Suppressor macrophage treated with lipopolysaccharide for 4 hours (primary cell): ENCODE data around the gene VIPR2.
"Not testable (repeated sequence)": the region's sequence is repeated elsewhere in the genome, so short reads cannot be mapped to it uniquely, and the experiment has no call there.

Experiments
- DNase-seq: peaks from one replicate; pipeline ENCODE4 v3.0.0-alpha.2; 2020

VIPR2 gene

DNA sequence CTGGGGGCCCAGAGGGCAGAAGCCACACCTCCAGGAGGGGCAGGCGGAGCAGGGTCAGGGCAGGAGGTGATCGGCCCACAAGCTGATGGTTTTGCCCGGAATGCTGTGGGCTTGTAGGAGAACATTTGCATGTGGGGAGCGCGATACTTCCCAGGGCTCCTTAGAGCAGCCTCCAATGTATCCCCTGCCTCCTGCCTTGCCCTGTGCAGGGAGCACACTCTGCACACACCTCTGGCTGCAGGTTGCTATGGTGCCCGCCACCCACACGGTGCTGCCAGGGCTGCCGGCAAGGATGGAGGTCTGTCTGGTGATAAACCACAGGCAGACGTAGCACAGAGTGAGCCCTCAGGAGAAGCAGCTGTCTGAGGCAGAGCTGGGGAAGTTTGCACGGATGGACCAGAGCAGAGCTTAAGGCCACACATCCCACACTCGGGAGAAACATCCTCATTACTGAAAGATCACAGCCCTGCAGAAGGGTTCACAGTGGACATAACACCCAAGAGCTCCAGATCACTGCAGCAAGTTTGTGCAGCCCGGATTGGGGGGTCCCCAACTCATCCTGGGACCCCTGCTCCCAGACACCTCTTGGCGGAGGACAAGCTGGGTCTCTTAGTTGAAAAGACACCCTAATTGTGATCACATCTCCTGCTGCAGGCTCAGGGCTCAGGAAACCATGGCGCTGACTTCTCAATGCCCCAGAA, 41.8 kb downstream of the VIPR2 start:
- DNase-seq = no peak

DNA sequence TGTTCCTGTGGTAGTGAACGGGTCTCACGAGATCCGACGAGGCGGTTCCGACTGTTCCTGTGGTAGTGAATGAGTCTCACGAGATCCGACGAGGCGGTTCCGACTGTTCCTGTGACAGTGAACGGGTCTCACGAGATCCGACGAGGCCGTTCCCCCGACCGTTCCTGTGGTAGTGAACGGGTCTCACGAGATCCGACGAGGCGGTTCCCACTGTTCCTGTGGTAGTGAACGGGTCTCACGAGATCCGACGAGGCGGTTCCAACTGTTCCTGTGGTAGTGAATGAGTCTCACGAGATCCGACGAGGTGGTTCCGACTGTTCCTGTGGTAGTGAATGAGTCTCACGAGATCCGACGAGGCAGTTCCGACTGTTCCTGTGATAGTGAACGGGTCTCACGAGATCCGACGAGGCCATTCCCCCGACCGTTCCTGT, 43.0 kb downstream of the VIPR2 start:
- not testable (repeated sequence) for DNase-seq

DNA sequence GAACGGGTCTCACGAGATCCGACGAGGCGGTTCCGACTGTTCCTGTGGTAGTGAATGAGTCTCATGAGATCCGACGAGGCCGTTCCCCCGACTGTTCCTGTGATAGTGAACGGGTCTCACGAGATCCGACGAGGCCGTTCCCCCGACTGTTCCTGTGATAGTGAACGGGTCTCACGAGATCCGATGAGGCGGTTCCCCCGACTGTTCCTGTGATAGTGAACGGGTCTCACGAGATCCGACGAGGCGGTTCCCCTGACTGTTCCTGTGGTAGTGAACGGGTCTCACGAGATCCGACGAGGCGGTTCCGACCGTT, 43.6 kb downstream of the VIPR2 start:
- not testable (repeated sequence) for DNase-seq

DNA sequence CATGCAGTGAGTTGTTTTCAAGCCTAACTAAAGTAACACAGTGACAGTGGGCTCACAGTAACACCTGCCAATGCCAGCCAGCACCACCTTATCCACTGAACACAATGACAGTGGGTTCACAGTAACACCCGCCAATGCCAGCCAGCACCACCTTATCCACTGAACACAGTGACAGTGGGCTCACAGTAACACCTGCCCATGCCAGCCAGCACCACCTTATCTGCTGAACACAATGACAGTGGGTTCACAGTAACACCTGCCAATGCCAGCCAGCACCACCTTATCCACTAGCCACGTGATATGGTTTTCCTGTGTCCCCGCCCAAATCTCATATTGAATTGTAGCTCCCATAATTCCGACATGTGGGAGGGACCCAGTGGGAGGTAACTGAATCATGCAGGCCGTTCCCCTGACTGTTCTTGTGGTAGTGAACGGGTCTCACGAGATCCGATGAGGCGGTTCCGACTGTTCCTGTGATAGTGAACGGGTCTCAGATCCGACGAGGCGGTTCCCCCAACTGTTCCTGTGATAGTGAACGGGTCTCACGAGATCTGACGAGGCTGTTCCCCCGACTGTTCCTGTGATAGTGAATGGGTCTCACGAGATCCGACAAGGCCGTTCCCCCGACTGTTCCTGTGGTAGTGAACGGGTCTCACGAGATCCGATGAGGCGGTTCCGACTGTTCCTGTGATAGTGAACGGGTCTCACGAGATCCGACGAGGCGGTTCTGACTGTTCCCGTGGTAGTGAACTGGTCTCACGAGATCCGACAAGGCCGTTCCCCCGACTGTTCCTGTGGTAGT, 44.2 kb downstream of the VIPR2 start:
- not testable (repeated sequence) for DNase-seq

DNA sequence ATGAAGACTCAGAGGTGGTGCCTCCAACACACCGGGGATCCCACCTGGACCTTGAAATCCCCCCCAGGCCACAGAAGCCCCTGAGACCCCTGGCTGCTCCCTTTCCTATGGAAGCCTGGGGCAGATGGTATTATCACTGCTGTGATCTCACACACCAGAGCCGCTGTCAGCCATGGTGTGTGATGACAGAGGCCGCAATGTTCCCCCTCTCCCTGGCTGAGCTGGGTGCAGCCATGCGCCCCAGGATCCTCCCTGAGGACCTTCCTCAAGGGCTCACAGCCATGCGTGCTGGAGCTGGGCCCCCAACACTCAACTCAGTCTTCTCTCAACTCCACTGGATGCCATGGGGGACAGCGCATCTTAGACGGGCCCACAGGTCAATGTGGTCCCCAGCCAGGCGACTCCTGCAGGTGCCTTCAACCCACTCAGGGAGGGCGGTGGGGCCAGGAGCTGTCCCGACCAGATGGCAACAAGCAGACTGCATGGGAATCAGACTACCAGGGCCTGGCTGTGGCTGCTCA, 44.9 kb downstream of the VIPR2 start:
- no peak for DNase-seq

DNA sequence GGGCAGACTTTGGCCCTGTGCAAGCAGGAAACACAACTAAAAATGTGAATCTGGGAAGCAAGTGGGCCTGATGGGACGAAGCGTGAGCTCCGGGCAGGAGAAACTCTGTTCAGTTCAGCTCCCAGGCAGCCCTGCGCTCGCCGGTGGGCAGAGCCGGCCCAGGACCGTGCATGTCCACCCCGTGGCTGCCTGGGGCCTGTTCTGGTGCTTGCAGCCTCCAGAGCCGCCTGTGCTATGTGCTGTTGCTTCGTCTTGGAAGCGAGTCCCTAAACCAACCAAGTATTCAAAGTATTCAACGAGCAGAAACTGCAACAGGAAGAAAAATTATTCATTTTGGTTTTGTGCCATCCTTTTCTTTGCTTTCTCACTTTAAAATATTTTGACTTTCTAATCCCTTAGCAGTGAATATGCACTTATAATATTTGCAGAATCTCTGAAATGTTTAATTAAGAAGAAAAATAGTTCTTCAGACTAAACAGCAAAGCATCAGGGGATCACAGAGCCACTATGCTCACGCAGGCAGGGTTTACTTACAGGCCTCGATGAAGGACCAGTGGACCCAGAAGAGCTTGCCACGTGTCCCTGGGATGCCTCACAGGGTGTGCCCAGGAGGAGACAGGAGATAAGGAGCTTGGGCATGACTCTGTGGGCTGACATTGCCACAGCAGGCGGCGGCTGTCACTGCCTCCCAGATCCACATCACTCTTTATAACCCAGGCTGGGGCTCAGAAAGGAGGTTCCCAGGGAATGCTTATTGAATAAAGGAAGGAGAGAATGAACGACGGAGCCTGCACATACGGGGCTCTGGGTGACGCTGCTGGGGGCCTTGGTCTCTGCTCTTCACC, 45.6 kb downstream of the VIPR2 start:
- DNase-seq = no peak

DNA sequence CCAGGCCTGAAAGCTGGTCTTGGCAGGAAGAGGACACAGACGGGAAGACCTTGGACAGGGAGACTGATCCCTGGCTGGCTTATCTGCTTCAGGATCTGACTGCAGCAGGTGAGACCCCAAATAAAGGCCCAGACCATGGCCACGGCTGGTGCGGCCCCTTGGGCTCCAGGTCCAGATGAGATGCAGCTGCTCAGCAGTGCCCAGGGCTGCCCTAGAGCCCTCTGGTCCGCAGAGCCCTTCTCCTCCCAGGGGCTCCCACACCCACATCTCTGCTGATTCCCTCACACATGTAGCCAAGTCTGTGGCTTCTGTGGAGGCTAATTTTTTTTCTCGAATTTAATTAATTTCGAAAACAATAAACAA, 46.3 kb downstream of the VIPR2 start:
- DNase-seq = no peak

DNA sequence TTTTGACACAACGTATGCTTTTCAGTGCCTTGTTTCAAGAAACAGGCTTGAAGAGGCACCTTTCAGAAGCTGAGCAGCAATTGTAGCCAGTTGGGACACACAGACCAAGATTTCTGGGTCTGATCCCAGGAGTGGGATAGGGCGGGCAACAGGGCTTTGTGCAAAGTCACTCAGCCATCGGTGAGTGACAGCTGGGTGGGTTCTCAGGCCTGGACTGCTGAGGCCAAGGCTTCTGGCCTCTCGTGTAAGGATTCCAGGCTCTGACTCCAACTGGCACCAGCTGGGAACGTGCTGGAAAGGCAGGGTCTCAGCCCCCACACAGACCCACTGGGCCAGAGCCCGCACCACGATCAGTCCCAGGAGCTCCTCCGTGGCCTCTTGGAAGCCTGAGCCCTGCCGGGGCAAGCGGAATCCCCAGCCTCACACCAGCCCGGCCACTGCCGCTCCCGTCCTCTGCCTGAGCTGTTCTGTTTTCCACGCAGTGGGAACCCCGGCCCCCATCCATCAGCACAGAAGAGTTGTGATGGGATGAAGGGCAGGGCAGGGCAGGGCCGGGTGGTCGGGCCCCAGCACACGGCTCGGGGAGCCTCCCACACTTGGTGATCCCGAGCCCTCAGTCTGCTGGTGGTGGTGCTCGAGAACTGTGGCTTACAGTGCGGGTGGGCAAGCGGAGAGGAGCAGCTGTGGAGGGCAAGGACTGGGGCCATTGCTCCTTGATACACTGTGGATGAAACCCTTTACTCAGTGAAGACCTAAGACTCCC, 46.8 kb downstream of the VIPR2 start:
- DNase-seq = no peak

DNA sequence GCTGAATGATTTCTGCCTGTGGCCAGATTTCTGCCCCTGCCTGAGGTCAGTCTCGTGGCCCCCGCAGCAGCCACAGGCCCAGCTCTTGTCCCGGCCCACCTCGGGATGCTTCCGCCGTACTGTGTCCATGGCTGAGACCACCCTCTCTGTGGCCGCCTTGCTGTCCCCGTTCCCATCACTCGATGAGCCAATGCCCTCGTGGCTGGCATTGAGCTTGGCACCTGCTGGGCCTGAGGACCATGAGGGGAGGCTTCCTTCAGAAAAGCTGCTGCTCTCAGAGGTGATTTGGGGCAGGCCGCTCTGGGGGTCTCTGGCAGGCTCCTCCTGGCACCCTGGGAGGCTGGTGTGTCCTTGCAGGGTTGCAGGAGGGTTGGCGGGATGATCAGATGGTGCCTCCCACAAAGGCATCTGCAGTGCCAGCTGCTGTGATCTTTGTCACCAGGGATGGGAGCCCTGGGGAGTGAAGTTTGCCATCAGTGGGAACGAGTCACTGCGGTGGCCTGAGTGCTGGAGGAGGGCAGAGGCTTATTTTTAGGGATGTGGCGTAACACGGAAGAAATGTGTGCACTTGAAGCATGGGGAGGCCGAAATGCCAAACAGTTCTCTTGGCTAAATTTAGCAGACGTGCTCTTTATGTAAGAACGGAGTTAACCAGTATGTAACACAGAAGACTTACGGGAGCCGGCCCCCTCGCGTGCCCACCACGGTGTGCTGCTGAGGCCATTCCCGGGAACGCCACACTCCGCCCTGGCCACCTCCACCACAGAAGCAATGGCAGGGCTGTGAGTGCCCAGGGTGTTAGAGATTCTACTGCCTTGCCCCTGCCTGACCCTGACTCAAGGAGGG, 47.7 kb downstream of the VIPR2 start:
- DNase-seq = no peak

DNA sequence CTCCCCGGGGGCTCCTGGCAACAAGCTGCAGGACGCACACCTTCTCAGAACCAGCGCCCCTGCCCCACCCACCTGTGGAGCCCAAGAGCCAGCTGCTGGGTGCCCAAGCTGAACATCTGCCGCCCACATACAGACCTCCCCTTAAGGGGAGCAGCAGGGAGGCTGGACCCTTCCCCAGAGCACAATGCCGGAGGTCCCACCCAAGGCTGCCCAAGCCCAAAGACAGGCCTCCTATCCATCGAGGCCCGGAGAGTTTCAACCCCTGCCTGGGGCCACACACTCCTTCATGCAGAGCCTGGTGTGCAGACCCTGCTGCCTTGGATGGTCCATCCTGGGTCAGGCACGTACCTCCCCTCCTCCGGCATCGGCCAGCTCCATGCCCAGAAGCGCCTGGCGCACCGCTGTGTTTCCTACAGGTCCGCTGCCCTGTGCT, 48.7 kb downstream of the VIPR2 start:
- no peak for DNase-seq

DNA sequence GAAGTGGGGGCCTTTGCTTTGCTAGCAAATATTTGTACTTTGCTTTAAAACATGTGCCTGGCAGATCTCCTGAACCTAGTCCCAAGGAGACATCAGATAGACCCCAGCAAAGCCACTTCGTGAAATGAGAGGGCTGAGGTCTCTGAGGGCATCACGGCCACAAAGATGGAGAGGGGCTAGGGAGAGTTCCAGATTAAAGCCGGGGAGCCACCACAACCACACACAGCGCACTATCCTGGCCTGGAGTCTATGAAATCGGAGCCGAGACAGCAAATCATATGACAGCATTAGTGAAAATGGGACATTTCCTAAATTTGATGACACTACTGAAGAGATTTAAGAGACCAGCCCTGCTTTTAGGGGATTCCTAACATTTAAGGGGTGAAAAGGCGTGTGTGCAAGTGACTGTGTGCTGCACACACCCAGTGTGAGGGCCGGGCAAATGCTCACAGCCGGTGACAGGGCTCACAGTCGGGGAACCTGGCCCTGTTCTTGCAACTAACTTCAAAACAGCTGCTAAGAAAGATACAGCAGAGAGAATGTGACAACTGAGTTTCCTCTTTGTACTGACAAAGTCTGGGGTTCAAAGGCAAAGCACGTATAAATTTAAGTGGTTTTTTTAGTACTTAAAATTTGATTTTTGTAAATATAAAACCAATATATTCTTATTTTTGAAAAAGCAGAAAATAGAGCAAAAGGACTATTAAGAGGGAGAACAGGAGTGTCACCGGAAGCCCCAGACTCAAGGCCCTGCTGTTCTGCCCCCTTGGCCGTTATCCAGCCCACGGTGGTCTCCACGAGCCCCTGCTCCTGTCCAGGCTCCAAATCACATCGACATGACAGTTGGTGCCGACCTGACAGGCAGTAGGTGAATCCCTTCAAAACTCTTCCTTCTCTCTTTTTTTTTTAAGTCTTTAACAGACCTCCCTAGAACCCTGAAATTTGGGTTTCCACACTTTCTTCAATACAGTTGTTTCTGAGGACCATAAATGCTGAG, 49.5 kb downstream of the VIPR2 start:
- DNase-seq = no peak

DNA sequence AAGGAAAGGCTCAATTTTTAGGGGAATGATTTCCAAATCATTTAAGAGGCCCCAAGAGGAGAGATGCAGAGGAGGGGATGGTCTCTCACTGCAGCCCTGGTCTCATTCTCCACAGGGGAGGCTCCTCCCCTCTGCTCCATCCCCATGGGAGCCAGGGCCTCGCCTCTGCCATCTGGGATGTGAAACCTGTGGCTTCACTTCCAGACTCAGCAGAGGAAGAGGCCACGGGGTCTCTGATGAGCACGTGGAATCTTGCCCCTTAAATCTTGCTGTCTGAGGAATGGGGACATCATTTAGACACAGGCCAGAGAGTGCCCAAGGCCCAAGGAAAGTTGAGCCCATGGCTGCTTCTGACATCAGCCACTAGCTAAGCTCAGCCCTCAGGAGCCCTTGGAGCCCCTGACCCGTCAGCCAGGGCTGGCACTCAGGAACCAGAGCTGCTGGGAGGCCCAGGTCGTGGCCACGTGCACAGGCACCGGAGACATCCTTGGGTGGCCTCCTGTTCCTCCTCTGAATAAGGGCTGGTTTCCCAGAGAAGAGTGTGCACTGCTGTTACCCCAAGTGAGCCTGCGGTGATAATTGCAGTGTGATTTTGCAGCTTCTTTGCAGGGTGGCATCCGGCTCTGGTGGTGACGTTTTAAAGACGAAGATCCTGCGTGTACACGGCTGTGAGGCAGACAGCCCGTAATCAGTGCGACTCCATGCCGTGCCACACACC, 50.5 kb downstream of the VIPR2 start:
- DNase-seq = no peak

DNA sequence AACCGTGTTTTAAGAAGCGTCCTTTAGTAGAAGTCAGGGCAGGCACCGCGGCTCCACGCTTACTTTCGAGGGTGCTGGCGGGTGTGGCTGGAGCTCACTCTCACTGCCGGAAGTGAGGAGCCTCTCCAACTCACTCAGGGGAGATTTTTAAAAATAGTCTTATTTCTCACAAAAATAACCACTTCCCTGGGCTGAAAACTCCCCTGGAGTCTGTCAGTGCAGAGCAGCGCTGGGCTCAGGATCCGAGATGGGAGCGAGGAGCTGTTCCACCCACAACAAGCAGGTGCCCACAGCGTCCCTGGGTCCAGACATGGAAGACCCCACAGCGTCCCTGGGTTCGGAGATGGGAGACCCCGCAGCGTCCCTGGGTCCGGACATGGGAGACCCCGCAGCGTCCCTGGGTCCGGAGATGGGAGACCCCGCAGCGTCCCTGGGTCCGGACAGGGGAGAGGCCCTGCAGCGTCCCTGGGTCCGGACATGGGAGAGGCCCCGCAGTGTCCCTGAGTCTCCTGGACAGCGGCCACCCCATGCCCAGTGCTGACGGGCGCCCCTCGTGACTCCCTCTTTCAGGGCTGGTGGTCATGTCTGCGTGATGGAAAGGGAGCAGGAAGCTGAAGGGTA, 51.2 kb downstream of the VIPR2 start:
- DNase-seq = no peak

DNA sequence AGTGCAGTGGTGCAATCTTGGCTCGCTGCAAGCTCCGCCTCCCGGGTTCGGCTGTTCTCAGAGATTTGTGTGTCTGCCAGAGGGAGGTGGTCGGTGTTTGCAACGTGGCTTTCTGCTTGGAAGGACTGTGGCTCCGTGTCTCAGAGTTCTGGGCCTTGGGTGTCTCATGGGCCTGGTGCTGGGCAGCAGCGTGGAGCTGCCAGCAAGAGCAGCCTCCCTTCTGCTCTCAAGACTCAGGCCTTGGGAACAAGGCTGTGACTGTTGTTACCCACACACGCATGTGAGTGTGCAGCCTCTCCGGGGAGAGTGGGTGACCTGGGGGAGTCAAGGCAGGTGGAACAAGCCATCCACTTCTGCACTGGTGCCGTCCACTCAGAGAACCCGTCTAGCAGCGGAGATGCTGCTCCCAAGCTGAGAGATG, 52.0 kb downstream of the VIPR2 start:
- DNase-seq = no peak

DNA sequence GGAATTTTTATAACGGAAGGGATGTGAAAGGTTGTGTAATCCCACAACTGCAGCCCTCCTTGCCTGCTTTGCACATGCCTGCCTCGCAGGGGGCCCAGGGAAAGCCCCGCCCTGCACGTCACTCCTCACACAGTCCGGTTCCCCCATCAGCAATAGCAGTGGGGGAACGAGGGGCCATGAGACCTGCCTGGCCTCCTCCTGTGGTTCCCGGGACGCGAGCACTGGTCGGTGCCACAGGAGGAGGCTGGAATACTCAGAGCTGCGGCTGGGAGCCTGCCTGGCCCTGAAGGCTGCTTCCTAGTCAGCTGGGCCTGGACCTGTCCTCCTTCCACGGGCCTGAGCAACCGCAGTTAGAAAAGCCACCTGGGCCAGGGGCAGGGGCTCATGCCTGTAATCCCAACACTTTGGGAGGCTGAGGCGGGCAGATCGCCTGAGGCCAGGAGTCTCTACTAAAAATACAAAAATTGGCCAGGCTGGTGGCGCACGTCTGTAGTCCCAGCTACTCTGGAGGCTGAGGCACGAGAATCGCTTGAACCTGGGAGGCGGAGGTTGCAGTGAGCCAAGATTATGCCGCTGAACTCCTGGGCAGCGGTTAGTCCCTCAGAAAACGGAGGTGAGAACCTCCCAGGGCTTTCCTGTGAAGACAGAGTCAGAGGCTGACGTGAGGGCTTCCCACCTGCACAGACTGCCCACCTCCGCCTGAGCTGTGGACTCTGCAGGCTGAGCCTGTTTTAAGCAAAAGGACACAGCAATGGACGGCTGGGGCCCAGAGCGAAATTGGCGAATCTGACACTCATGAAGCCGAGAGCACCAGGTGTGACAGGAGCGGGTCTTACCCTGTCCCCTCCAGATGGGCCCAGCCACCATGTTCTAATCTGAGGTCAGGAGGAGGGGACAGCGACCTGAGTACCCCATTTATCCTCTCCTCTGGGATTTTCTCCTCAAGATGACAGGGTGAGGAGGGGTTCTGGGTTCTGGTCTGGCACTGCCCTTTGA, 52.9 kb downstream of the VIPR2 start:
- DNase-seq = no peak

DNA sequence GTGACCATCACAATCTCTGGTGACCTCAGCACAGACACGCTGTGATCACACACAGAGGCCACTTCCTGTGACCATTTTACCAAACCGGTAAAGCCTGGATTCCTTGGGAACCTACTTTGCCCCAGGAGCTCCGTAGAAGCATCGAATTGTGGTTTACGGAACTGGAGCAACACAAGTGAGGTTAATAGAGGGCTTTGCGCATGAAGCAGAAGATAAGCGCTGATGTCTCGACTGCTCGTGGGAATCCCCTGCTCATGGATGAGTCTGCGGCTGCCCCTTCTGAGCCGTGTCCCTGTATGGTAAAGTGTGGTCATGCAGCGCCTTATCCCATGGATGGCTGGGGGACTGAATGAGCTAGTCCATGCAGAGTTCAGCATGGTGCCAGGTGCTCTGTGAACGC, 53.6 kb downstream of the VIPR2 start:
- no peak for DNase-seq

DNA sequence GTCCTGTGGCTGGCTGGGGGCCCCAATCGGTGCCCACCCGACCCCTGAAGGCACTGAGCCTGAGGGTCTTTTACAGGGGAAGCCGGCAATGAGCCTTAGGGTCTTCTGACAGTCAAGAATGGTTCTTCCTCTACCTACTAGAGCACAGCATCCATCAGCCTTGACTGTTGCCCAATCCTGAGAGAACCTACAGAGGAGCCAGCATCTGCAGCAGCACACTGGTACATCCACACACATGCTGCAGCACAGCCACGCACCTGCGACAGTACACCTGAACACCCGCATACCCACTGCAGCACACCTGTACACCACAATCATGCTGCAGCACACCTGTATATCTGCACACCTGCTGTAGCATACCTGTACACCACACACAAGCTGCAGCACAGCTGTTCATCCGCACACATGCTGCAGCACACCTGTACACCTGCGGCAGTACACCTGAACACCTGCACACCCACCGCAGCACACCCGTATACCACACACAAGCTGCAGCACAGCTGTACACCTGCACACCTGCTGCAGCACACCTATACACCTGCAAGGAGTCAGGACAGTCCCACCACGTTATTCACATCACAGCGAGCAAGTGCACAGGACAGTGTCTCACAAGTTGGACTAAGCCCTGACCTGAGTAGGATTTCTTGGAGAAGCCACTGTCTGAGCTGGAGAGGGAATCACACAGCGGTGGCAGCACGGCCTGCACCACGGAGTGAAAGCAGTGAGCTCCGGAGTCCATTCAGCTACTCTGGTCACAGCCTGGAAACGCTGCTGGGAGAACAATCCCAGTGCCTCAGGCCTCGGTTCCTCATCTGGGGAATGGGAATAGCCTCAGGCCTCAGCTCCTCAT, 56.4 kb downstream of the VIPR2 start:
- no peak for DNase-seq
